Measurements from ENCODE around the gene JUN.

Gene JUN

GRCh38 chr1:58783090-58783992 is 506 bp downstream of the JUN start:
- no peak for DNase-seq (ENCODE audit: low read depth)

- no peak for DNase-seq (ENCODE audit: low read depth)
Observed at GRCh38 chr1:58782178-58783089, 1.4 kb downstream of the JUN start.

GRCh38 chr1:58781541-58782177 is 2.2 kb downstream of the JUN start:
- no peak for DNase-seq (ENCODE audit: low read depth)

- no peak for DNase-seq (ENCODE audit: low read depth)
Observed at GRCh38 chr1:58780836-58781452, 2.9 kb downstream of the JUN start.

- DNase-seq (ENCODE audit: low read depth) = no peak
Observed at GRCh38 chr1:58780411-58780810, 3.4 kb downstream of the JUN start.

GRCh38 chr1:58779801-58780382 is 4.0 kb downstream of the JUN start:
- no peak for DNase-seq (ENCODE audit: low read depth)

GRCh38 chr1:58779059-58779754 is 4.6 kb downstream of the JUN start:
- DNase-seq (ENCODE audit: low read depth) = no peak

- DNase-seq (ENCODE audit: low read depth) = no peak
Observed at GRCh38 chr1:58778385-58779000, 5.4 kb downstream of the JUN start.

- DNase-seq (ENCODE audit: low read depth) = no peak
Observed at GRCh38 chr1:58774027-58774426, 9.8 kb downstream of the JUN start.

- DNase-seq (ENCODE audit: low read depth) = no peak
Observed at GRCh38 chr1:58773406-58773840, 10.4 kb downstream of the JUN start.

GRCh38 chr1:58769809-58770320 is 14.0 kb downstream of the JUN start:
- no peak for DNase-seq (ENCODE audit: low read depth)

GRCh38 chr1:58768971-58769808 is 14.7 kb downstream of the JUN start:
- DNase-seq (ENCODE audit: low read depth) = no peak

GRCh38 chr1:58768191-58768731 is 15.6 kb downstream of the JUN start:
- DNase-seq (ENCODE audit: low read depth) = no peak

GRCh38 chr1:58767143-58767542 is 16.7 kb downstream of the JUN start:
- DNase-seq (ENCODE audit: low read depth) = no peak

- no peak for DNase-seq (ENCODE audit: low read depth)
Observed at GRCh38 chr1:58765441-58765840, 18.4 kb downstream of the JUN start.

GRCh38 chr1:58765006-58765405 is 18.8 kb downstream of the JUN start:
- DNase-seq (ENCODE audit: low read depth) = no peak

GRCh38 chr1:58764294-58764978 is 19.4 kb downstream of the JUN start:
- DNase-seq (ENCODE audit: low read depth) = peak; percentile 68

- peak; percentile 68 for DNase-seq (ENCODE audit: low read depth)
Observed at GRCh38 chr1:58763214-58763613, 20.6 kb downstream of the JUN start.
